CD4-positive, alpha-beta T cell (primary cell): ENCODE measurements around the gene DDX20. TPM values are rescaled to one million over a fixed set of nuclear protein-coding genes. Genes with fewer than 3 reads are reported as not detected.

Experiments used
- ATAC-seq: fragments of 200-7000 bp; cut with Tn5 transposase; one replicate; pipeline ENCODE4 v1.10.0; 2022; ENCODE audit warnings: mild to moderate bottlenecking; ENCODE audit not compliant: poor library complexity
- CTCF ChIA-PET: fragments of 350-600 bp; sonication (Branson Sonifier 250); formaldehyde crosslinking; loops from one replicate; lab custom pipeline; 2021; ENCODE audit warnings: antibody characterized with exemption, inconsistent platforms; lab: Charles Lee
- POLR2A ChIA-PET: fragments of 350-600 bp; sonication (Branson Sonifier 250); formaldehyde crosslinking; loops from one replicate; lab custom pipeline; 2021; ENCODE audit warnings: antibody characterized with exemption, inconsistent platforms; lab: Charles Lee
- DNase-seq, 14 experiments: peaks; one replicate each; pipeline ENCODE4 v3.0.0-alpha.2; 2013 to 2020; ENCODE audit warnings: mixed read lengths in 2 of 14
- H3K27ac ChIP-seq, 2 donors: one replicate each; pipeline versions ENCODE4 v1.5.1 to v1.7.0; 2013; ENCODE audit warnings: low read length in 2 of 2, low read depth in 1 of 2, mild to moderate bottlenecking in 1 of 2
- H3K27me3 ChIP-seq, 2 experiments: 1 replicate in 1 of 2; 2 replicates in 1 of 2; pipeline versions ENCODE4 v1.6.1 to v1.7.0; 2013; ENCODE audit warnings: low read length in 2 of 2, control low read depth in 1 of 2, mild to moderate bottlenecking in 1 of 2, moderate library complexity in 1 of 2; ENCODE audit not compliant: insufficient read depth in 2 of 2, control insufficient read depth in 1 of 2
- H3K36me3 ChIP-seq: one replicate; pipeline ENCODE4 v1.6.1; 2013; ENCODE audit warnings: low read length, control low read depth; ENCODE audit not compliant: insufficient read depth
- H3K4me1 ChIP-seq: one replicate; pipeline ENCODE4 v1.6.1; 2013; ENCODE audit warnings: low read length, control low read depth; ENCODE audit not compliant: insufficient read depth
- H3K4me3 ChIP-seq: one replicate; pipeline ENCODE4 v1.5.1; 2013; ENCODE audit warnings: mild to moderate bottlenecking, low read length, moderate library complexity
- H3K9me3 ChIP-seq, 2 experiments: 1 replicate in 1 of 2; 2 replicates in 1 of 2; pipeline versions ENCODE4 v1.6.1 to v1.7.0; 2013; ENCODE audit warnings: low read length in 2 of 2, mild to moderate bottlenecking in 2 of 2, control low read depth in 1 of 2, moderate library complexity in 1 of 2; ENCODE audit not compliant: control insufficient read depth in 1 of 2, insufficient read depth in 1 of 2
- H3K27ac Mint-ChIP-seq: one replicate; pipeline ENCODE4 v1.8.0; 2020; ENCODE audit warnings: mixed read lengths
- H3K27me3 Mint-ChIP-seq: one replicate; pipeline ENCODE4 v1.8.0; 2021; ENCODE audit warnings: mixed read lengths
- H3K36me3 Mint-ChIP-seq: one replicate; pipeline ENCODE4 v1.8.0; 2021; ENCODE audit warnings: low read depth, mixed read lengths
- H3K4me1 Mint-ChIP-seq: one replicate; pipeline ENCODE4 v1.8.0; 2021; ENCODE audit warnings: low read depth, mixed read lengths
- H3K4me3 Mint-ChIP-seq: one replicate; pipeline ENCODE4 v1.8.0; 2020; ENCODE audit warnings: mild to moderate bottlenecking, mixed read lengths
- H3K9me3 Mint-ChIP-seq: one replicate; pipeline ENCODE4 v1.8.0; 2020; ENCODE audit warnings: mixed read lengths
- intact Hi-C, 2 experiments: fragments of 100-400 bp; cut with DNase I in 1 of 2; cut with micrococcal nuclease in 1 of 2; formaldehyde crosslinking; loops; one replicate each; pipeline versions ENCODE4 v1.15.1 to v1.9.0; 2023 to 2025; cut with DNase I, micrococcal nuclease
- total RNA-seq, 174 experiments: library from RNA in 2 of 174; stranded (reverse) in 2 of 174; gene quantifications; one replicate each; pipeline ENCODE4 v1.2.3 and lab custom pipeline; 2021 to 2026
- TF ChIP-seq, protein P1 (sequence below): fragments of 200-600 bp; IDR thresholded peaks from one replicate; pipeline ENCODE4 v1.8.0; 2022; ENCODE audit warnings: antibody characterized with exemption, mild to moderate bottlenecking

Gene DDX20
- total RNA-seq, 2 experiments from 2014 or later, result 27.2 to 27.4 TPM

- intact Hi-C loops, result loop anchor here in 1 of 2 experiments (2.0 kb wide), 1 partner anchor 35 kb away; no protein-coding TSS in a partner anchor
Measured at GRCh38 chr1:111717450-111717849, 38.3 kb upstream of the DDX20 start.

DNA sequence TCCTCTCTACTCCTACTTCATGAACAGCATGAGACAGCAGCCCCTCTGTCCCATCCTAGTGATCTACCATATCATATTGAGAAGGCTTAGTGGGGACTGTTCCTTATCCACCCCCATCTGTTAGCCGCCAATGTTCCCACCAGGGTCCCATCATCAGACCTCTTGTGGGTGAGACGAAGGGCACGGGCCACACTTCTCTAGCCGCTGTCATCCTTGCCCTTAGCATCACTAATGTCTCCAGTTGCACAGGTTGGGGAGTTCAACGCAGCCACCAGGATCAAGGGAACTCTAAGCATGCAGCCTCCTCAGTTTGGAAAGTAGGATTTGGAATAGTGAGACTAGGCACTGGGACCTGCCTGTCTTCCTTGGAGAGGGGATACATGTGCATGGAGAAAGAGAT lies 36.6 kb upstream of the DDX20 start:
- DNase-seq, result no peak
- Mint-ChIP-seq H3K27ac (no peak overlapping the region), H3K4me3 (no peak overlapping the region), H3K4me1 (peaks cover 37% of the 10 kb centered on the region), H3K9me3 (no peaks in the 10 kb centered on the region), H3K27me3 (no peaks in the 10 kb centered on the region), H3K36me3 (peaks cover 15% of the 10 kb centered on the region)
- ATAC-seq, result no peak
- peaks cover 14% of the 10 kb centered on the region for H3K4me1 ChIP-seq
- H3K27me3 ChIP-seq, result no peaks in the 10 kb centered on the region
- no peaks in the 10 kb centered on the region for H3K9me3 ChIP-seq
- intact Hi-C loops, result no loop called here
- POLR2A ChIA-PET, result no interaction called here
- CTCF ChIA-PET, result interaction anchor here (0.7 kb wide), 1 partner anchor 28 kb away, joined by 4 read pairs; no protein-coding TSS in a partner anchor
- TF ChIP-seq, protein P1, sequence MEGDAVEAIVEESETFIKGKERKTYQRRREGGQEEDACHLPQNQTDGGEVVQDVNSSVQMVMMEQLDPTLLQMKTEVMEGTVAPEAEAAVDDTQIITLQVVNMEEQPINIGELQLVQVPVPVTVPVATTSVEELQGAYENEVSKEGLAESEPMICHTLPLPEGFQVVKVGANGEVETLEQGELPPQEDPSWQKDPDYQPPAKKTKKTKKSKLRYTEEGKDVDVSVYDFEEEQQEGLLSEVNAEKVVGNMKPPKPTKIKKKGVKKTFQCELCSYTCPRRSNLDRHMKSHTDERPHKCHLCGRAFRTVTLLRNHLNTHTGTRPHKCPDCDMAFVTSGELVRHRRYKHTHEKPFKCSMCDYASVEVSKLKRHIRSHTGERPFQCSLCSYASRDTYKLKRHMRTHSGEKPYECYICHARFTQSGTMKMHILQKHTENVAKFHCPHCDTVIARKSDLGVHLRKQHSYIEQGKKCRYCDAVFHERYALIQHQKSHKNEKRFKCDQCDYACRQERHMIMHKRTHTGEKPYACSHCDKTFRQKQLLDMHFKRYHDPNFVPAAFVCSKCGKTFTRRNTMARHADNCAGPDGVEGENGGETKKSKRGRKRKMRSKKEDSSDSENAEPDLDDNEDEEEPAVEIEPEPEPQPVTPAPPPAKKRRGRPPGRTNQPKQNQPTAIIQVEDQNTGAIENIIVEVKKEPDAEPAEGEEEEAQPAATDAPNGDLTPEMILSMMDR, result no peak
- no peak overlapping the region for H3K4me3 ChIP-seq
- no peak overlapping the region for H3K27ac ChIP-seq
- H3K36me3 ChIP-seq, result peaks cover 8% of the 10 kb centered on the region

More at GRCh38 chr1:111717450-111717849, 38.3 kb upstream of the DDX20 start:
- no peak overlapping the region for H3K4me3 Mint-ChIP-seq
- Histone ChIP-seq H3K36me3 (peaks cover 20% of the 10 kb centered on the region), H3K27ac (no peak overlapping the region), H3K9me3 (no peaks in the 10 kb centered on the region), H3K4me3 (no peak overlapping the region), H3K27me3 (no peaks in the 10 kb centered on the region), H3K4me1 (no peaks in the 10 kb centered on the region)
- H3K9me3 Mint-ChIP-seq, result no peaks in the 10 kb centered on the region
- TF ChIP-seq, protein P1, result no peak
- peak overlapping the region; percentile 0 for H3K27ac Mint-ChIP-seq
- H3K4me1 Mint-ChIP-seq, result peaks cover 21% of the 10 kb centered on the region
- POLR2A ChIA-PET, result no interaction called here
- CTCF ChIA-PET, result no interaction called here
- no peaks in the 10 kb centered on the region for H3K27me3 Mint-ChIP-seq
- peaks cover 15% of the 10 kb centered on the region for H3K36me3 Mint-ChIP-seq
- DNase-seq (no peak), ATAC-seq (no peak)

DNA sequence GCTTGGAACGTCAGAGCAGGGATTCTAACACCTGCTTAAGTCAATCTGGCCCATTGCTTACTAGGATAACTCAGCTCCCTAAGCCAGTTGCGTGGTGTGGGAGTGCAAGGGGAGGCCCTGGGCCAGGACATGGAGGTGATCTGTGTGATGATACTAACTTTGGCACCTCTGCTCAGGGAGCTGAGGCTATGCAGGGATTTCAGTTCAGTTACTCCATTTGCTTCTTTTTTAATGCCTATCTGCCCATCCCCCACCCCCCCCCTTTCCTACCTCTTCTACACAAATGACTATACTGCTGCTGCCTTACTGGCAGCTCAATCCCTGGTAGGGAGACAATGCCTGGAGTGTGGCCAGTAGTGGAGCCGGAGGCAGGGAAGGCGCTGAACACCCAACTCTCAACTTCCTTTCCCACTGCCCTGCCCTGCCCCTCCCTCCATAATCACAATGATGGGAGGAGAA lies 36.0 kb upstream of the DDX20 start:
- no peak for DNase-seq
- no peak overlapping the region for H3K4me3 Mint-ChIP-seq
- intact Hi-C loops, result no loop called here
- H3K27ac Mint-ChIP-seq, result peak overlapping the region; percentile 65
- peaks cover 39% of the 10 kb centered on the region for H3K4me1 Mint-ChIP-seq
- peaks cover 13% of the 10 kb centered on the region for H3K36me3 Mint-ChIP-seq
- Histone ChIP-seq H3K9me3 (no peaks in the 10 kb centered on the region), H3K4me1 (peaks cover 20% of the 10 kb centered on the region), H3K27me3 (no peaks in the 10 kb centered on the region), H3K36me3 (peaks cover 8% of the 10 kb centered on the region), H3K27ac (no peak overlapping the region), H3K4me3 (no peak overlapping the region)
- no peaks in the 10 kb centered on the region for H3K9me3 Mint-ChIP-seq
- POLR2A ChIA-PET, result no interaction called here
- CTCF ChIA-PET, result interaction anchor here (0.7 kb wide), 1 partner anchor 28 kb away, joined by 4 read pairs; no protein-coding TSS in a partner anchor
- no peak for ATAC-seq
- no peaks in the 10 kb centered on the region for H3K27me3 Mint-ChIP-seq
- TF ChIP-seq, protein P1, result no peak
